Activated CD4-positive, alpha-beta T cell treated with anti-CD3 and anti-CD28 coated beads for 36 hours (primary cell): ENCODE results near the gene TRIM63. TPM values are rescaled to one million over a fixed set of nuclear protein-coding genes. Genes with fewer than 3 reads are reported as not detected.
"Not testable (repeated sequence)": the region's sequence is repeated elsewhere in the genome, so short reads cannot be mapped to it uniquely, and the experiment has no call there.

Experiments used
- ATAC-seq: fragments of 200-7000 bp; cut with Tn5 transposase; one replicate; pipeline ENCODE4 v1.10.0; 2021; ENCODE audit warnings: mild to moderate bottlenecking, moderate library complexity
- CTCF ChIA-PET: fragments of 350-600 bp; sonication (Branson Sonifier 250); formaldehyde crosslinking; loops from one replicate; lab custom pipeline; 2021; ENCODE audit warnings: antibody characterized with exemption; lab: Charles Lee
- POLR2A ChIA-PET: fragments of 350-600 bp; sonication (Branson Sonifier 250); formaldehyde crosslinking; loops from one replicate; lab custom pipeline; 2021; ENCODE audit warnings: antibody characterized with exemption, inconsistent platforms; lab: Charles Lee
- DNase-seq: peaks from one replicate; pipeline ENCODE4 v3.0.0-alpha.2; 2020
- H3K27ac Mint-ChIP-seq: one replicate; pipeline ENCODE4 v1.8.0; 2021; ENCODE audit warnings: mixed read lengths
- H3K27me3 Mint-ChIP-seq: one replicate; pipeline ENCODE4 v1.8.0; 2021; ENCODE audit warnings: mixed read lengths
- H3K36me3 Mint-ChIP-seq: one replicate; pipeline ENCODE4 v1.8.0; 2021; ENCODE audit warnings: low read depth, mixed read lengths
- H3K4me1 Mint-ChIP-seq: one replicate; pipeline ENCODE4 v1.8.0; 2021; ENCODE audit warnings: mixed read lengths
- H3K4me3 Mint-ChIP-seq: one replicate; pipeline ENCODE4 v1.8.0; 2021; ENCODE audit warnings: mild to moderate bottlenecking, moderate library complexity, mixed read lengths
- H3K9me3 Mint-ChIP-seq: one replicate; pipeline ENCODE4 v1.8.0; 2021; ENCODE audit warnings: low read depth, mixed read lengths
- intact Hi-C, 2 experiments: fragments of 100-400 bp; cut with DNase I in 1 of 2; cut with micrococcal nuclease in 1 of 2; formaldehyde crosslinking; loops; one replicate each; pipeline versions ENCODE4 v1.14.2 to v1.15.1; 2022 to 2024; cut with DNase I, micrococcal nuclease
- total RNA-seq, 2 experiments: library from RNA; stranded (reverse); gene quantifications; one replicate each; pipeline ENCODE4 v1.2.3, GENCODE V29; 2021

The TRIM63 gene
- not detected for total RNA-seq

DNA sequence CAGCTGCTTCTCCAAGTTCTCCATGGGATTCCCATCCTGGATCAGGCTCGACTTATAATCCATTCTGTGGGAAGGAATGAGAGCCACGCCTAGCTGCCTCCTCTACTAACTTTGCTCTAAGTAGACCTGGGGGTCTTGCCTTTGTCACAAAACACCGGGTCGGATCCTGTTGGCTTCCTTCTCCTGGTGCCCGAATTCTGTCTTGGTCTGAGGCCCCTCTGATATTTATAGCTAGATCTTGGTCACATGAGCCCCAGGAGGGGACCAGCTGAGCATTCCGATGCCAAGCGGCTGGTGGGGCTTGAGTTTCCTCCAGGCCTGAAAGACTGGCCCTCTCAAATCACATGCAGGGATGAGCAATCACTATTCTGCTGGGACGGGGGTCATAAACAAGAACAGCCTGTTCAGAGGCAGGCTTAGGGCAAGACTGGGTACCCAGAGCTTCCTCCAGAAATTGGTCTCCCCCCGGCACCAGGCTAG lies at the start of gene TRIM63:
TRIM63 (minus strand) TSS at position 199 of the 480 bp plus-strand sequence; CDS start at position 63, 136 bp downstream.
- CTCF ChIA-PET: interaction anchor here (0.6 to 1.8 kb wide), 4 partner anchors 10 to 172 kb away, joined by 3 to 6 read pairs (median 3); no protein-coding TSS in a partner anchor
- POLR2A ChIA-PET: no interaction called here
- DNase-seq (no peak), ATAC-seq (no peak)
- intact Hi-C loops: no loop called here
- H3K27me3 Mint-ChIP-seq: peaks cover 5% of the 10 kb centered on the region
- no peak within 1 kb of the TSS for H3K4me3 Mint-ChIP-seq
- H3K9me3 Mint-ChIP-seq: no peaks in the 10 kb centered on the region
- H3K4me1 Mint-ChIP-seq: no peaks in the 10 kb centered on the region
- H3K27ac Mint-ChIP-seq: no peak within 1 kb of the TSS
- H3K36me3 Mint-ChIP-seq: no peaks in the 10 kb centered on the region

DNA sequence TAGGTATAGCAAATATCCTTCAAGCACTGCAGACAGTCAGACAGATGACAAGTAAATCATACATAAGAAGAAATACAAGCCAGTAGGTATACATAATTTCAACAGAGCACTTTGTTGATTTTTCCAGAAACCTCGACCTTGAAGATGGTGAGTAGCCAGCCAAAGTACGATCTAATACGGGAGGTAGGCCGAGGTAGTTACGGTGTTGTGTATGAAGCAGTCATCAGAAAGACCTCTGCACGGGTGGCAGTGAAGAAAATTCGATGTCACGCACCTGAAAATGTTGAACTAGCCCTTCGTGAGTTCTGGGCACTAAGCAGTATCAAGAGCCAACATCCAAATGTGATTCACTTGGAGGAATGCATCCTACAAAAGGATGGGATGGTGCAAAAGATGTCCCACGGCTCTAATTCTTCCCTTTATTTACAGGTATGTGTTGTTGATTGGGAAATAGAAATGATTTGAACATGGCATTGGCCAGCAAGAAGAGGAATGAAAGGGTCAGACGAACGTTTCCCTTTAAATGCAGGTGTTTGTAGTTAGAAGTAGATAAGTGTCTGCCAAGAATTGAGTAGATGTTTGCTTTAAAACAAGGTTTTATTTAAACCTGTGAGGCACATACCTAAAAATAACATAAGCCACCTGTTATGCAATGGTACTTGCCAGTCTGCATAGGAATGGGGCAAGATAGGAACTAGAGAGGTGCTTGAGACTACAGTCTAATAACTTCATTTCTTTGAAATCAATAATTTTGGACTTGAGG lies 46.9 kb upstream of the TRIM63 start:
- ATAC-seq: no peak
- intact Hi-C loops: loop anchor here in 1 of 2 experiments (5.0 kb wide), 1 partner anchor 123 kb away; no protein-coding TSS in a partner anchor
- Mint-ChIP-seq H3K4me1 (peaks cover 31% of the 10 kb centered on the region), H3K9me3 (no peaks in the 10 kb centered on the region), H3K4me3 (no peak overlapping the region), H3K36me3 (peaks cover 15% of the 10 kb centered on the region), H3K27me3 (no peaks in the 10 kb centered on the region), H3K27ac (no peak overlapping the region)
- DNase-seq: no peak
- CTCF ChIA-PET: interaction anchor here (1.0 to 3.2 kb wide), 5 partner anchors 13 to 79 kb away, joined by 3 to 27 read pairs (median 4); no protein-coding TSS in a partner anchor
- POLR2A ChIA-PET: interaction anchor here (0.5 to 1.0 kb wide), 2 partner anchors 26 to 214 kb away, joined by 4 to 6 read pairs; no protein-coding TSS in a partner anchor

GRCh38 chr1:26112407-26112775 lies 45.0 kb upstream of the TRIM63 start:
- ChIA-PET CTCF (interaction anchor here (0.7 to 3.2 kb wide), 8 partner anchors 9 to 122 kb away, joined by 3 to 27 read pairs (median 4); partner anchors contain the start of genes CEP85 and ZNF593), POLR2A (interaction anchor here (0.6 to 1.0 kb wide), 2 partner anchors 14 to 75 kb away, joined by 3 to 6 read pairs; no protein-coding TSS in a partner anchor)
- Mint-ChIP-seq H3K27me3 (no peaks in the 10 kb centered on the region), H3K27ac (peak overlapping the region; percentile 91), H3K4me1 (peaks cover 27% of the 10 kb centered on the region), H3K9me3 (no peaks in the 10 kb centered on the region), H3K36me3 (peaks cover 13% of the 10 kb centered on the region), H3K4me3 (peak overlapping the region; percentile 96)
- no peak for ATAC-seq
- intact Hi-C loops: loop anchor here (1.0 to 5.0 kb wide), 3 partner anchors 14 to 866 kb away; partner anchors contain the start of gene RSRP1 (in 1 of the 2)
- peak; percentile 45 for DNase-seq

- ChIA-PET CTCF (interaction anchor here (0.6 to 3.2 kb wide), 6 partner anchors 12 to 714 kb away, joined by 3 to 27 read pairs (median 3); no protein-coding TSS in a partner anchor), POLR2A (interaction anchor here (0.6 to 1.1 kb wide), 5 partner anchors 12 to 206 kb away, joined by 3 to 6 read pairs (median 3); partner anchors contain the start of gene CD52)
- ATAC-seq (peak; percentile 85), DNase-seq (peak; percentile 97)
- intact Hi-C loops: loop anchor here (1.0 to 5.0 kb wide), 16 partner anchors 15 to 865 kb away; partner anchors contain the start of genes CEP85 (in 1 of the 2), DHDDS (in 1 of the 2), NUDC (in 1 of the 2) and PAFAH2 (in 1 of the 2)
- H3K27ac Mint-ChIP-seq: peak within 1 kb of the TSS; percentile 91
- H3K4me1 Mint-ChIP-seq: peaks cover 27% of the 10 kb centered on the region
- H3K4me3 Mint-ChIP-seq: peak within 1 kb of the TSS; percentile 96
- H3K36me3 Mint-ChIP-seq: peaks cover 11% of the 10 kb centered on the region
- no peaks in the 10 kb centered on the region for H3K9me3 Mint-ChIP-seq
- H3K27me3 Mint-ChIP-seq: no peaks in the 10 kb centered on the region
Measured at GRCh38 chr1:26111530-26112406, 44.3 kb upstream of the TRIM63 start, which contains the start of gene PDIK1L. Gene PDIK1L, plus strand, starts transcription at chr1:26111824. Its CDS starts 2,485 bp downstream, at chr1:26114309.

- peak; percentile 84 for DNase-seq
- ATAC-seq: peak; percentile 48
- H3K4me3 Mint-ChIP-seq: peak overlapping the region; percentile 96
- intact Hi-C loops: loop anchor here (1.0 to 5.0 kb wide), 15 partner anchors 15 to 810 kb away; partner anchors contain the start of genes CEP85 (in 1 of the 2), DHDDS (in 1 of the 2), NUDC (in 1 of the 2) and PAFAH2 (in 1 of the 2)
- peaks cover 9% of the 10 kb centered on the region for H3K36me3 Mint-ChIP-seq
- H3K27ac Mint-ChIP-seq: peak overlapping the region; percentile 74
- peaks cover 27% of the 10 kb centered on the region for H3K4me1 Mint-ChIP-seq
- H3K27me3 Mint-ChIP-seq: no peaks in the 10 kb centered on the region
- H3K9me3 Mint-ChIP-seq: no peaks in the 10 kb centered on the region
- POLR2A ChIA-PET: interaction anchor here (0.7 to 1.1 kb wide), 3 partner anchors 12 to 207 kb away, joined by 3 read pairs; partner anchors contain the start of gene CD52
- CTCF ChIA-PET: interaction anchor here (0.6 to 12.6 kb wide), 4 partner anchors 33 to 715 kb away, joined by 3 to 187 read pairs (median 15); no protein-coding TSS in a partner anchor
Measured at GRCh38 chr1:26110731-26111529, 43.5 kb upstream of the TRIM63 start.

- POLR2A ChIA-PET: interaction anchor here (0.6 kb wide), 1 partner anchor 29 kb away, joined by 5 read pairs; no protein-coding TSS in a partner anchor
- H3K4me1 Mint-ChIP-seq: peaks cover 29% of the 10 kb centered on the region
- H3K27me3 Mint-ChIP-seq: no peaks in the 10 kb centered on the region
- H3K36me3 Mint-ChIP-seq: peaks cover 6% of the 10 kb centered on the region
- H3K4me3 Mint-ChIP-seq: peak overlapping the region; percentile 96
- DNase-seq (no peak), ATAC-seq (no peak)
- CTCF ChIA-PET: interaction anchor here (0.7 to 12.6 kb wide), 3 partner anchors 35 to 245 kb away, joined by 3 to 187 read pairs (median 4); no protein-coding TSS in a partner anchor
- H3K9me3 Mint-ChIP-seq: no peaks in the 10 kb centered on the region
- intact Hi-C loops: loop anchor here (2.0 to 10.0 kb wide), 4 partner anchors 128 to 811 kb away; partner anchors contain the start of genes LIN28A (in 1 of the 2) and NUDC (in 1 of the 2)
- peak overlapping the region; percentile 74 for H3K27ac Mint-ChIP-seq
Measured at GRCh38 chr1:26109229-26110164, 42.1 kb upstream of the TRIM63 start.

DNA sequence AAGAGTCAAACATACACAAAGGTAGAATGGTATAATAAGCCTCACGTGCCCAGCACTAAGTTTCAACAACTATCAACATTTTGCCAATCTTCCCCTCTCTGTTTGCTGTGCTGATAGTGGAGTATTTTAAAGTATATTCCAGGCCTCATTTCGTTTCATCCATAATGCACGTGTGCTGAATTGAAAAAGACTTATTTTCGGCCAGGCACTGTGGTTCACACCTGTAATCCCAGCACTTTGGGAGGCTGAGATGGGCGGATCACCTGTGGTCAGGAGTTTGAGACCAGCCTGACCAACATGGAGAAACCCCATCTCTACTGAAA lies 37.8 kb upstream of the TRIM63 start:
- POLR2A ChIA-PET: not testable (repeated sequence)

DNA sequence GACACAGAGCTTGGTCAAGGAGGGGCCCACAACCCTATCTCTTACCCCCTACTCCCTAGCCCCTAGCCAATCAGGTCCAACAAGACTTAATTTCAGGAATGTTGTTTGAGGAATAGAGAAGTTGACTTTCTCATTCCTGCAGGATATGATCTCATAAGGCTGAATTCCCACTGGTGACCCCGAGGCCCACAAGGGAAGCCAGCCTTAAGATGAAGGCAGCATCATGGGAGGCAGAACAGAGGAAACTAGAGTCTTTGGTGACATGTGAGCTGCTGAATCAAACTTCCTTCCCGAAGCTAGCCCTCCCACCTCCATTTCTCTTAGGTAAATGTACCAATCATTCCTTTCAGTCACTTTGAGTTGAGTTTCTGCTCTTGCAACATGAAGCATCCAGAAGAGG lies 35.1 kb upstream of the TRIM63 start:
- H3K27ac Mint-ChIP-seq: no peak overlapping the region
- H3K27me3 Mint-ChIP-seq: no peaks in the 10 kb centered on the region
- no peak overlapping the region for H3K4me3 Mint-ChIP-seq
- DNase-seq (no peak), ATAC-seq (no peak)
- peaks cover 7% of the 10 kb centered on the region for H3K4me1 Mint-ChIP-seq
- no peaks in the 10 kb centered on the region for H3K9me3 Mint-ChIP-seq
- no peaks in the 10 kb centered on the region for H3K36me3 Mint-ChIP-seq
- ChIA-PET CTCF (interaction anchor here (0.6 to 12.6 kb wide), 11 partner anchors 11 to 315 kb away, joined by 3 to 187 read pairs (median 5); no protein-coding TSS in a partner anchor), POLR2A (no interaction called here)
- intact Hi-C loops: loop anchor here in 1 of 2 experiments (10.0 kb wide), 1 partner anchor 312 kb away; the partner anchor contains the start of gene LIN28A

More for the DNA sequence above, 37.8 kb upstream of the TRIM63 start:
- DNase-seq, H3K4me1 Mint-ChIP-seq, H3K36me3 Mint-ChIP-seq, H3K27me3 Mint-ChIP-seq, H3K27ac Mint-ChIP-seq, H3K9me3 Mint-ChIP-seq, ATAC-seq, H3K4me3 Mint-ChIP-seq: not testable (repeated sequence)
- intact Hi-C loops: loop anchor here (1.0 to 10.0 kb wide), 6 partner anchors 40 to 312 kb away; partner anchors contain the start of gene LIN28A (in 1 of the 2)
- CTCF ChIA-PET: interaction anchor here (0.7 to 12.6 kb wide), 13 partner anchors 22 to 312 kb away, joined by 3 to 187 read pairs (median 3); partner anchors contain the start of genes CEP85, FAM110D and ZNF593
